NCI-H446 (cell line): ENCODE data around the gene ATP13A1.
A peak's percentile ranks its signal among the peaks of the same experiment; 100 is the strongest.

Experiments used
- DNase-seq, 2 experiments: peaks; one replicate each; lab custom pipeline; 2025; lab: John Stamatoyannopoulos, UW

Gene ATP13A1

DNA sequence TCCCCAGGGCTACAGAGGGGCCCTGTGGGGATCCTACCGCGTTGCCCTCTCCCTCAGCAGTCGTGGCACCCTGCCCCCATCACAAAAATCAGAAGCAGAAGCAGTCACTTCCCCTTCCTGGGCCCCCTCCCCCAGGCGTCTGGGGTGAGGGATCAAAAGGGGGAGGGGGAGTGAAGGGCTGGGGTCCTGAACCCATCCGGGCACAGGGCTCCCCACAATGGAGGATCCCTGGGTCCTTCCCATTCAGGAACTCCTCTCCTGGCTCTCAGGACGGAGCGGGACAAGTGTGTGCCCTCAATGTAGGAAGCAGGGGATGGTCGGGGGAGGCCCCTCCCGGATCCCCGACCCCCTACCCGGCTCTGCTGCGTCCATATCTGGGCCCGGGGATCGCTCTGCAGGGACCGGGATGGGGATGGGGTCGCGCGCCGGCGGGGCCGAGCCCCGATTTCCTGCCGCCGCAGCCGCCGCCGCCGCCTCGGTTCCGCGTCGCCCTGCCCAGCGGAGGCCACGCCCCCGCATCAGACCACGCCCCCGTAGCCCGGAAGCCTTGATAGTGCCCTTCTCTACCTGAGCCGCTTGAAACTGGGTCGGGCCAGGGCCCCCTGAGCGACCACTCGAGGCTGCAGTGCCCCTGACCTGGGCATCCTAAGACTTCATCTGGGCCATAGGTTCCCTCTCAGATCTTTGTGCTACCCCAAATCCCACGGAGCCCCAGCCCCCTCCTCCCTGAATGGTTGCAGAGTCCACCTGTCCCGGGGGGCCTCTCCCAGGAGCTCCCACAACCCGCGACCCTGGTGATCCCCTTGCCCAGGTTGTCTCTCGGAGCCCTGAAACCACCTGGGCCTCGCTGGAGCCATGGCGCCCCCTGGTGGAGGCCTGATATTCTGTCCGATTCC is 20.1 kb downstream of the ATP13A1 start, which contains the start of gene GMIP:
GMIP (minus strand) TSS at position 500 of the 896 bp plus-strand sequence; CDS start at position 372, 128 bp downstream.
- peak; percentile 31 to 60 for DNase-seq

DNA sequence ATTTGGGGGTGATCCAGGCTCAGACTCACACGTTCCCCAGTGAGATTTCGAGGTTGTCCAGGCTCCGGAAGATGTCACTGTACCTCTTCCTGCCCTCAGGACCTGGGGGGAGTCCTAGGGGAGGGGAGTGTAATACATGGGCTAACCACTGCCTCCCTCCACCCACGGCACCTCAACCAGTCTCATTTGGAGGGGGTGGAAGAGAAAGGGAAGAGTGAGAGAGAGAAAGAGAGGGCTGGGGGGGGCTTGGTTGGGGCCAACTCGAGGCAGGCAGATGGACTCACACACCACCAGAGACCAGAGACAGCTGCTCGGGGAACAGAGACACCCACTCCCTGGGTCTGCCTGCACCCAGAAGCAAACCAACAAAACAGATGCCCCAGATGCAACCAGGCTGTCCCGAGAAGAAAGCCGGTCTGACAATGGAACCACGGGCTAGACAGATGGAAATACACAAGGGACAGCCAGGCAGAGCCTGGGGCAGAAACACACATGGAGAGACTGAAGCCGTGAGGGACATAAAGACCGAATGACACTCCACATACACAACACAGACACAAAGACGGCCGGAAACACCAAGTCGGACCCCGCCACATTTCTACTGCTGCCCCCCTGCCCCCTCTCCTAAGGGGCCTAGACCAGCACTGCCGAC is 20.8 kb downstream of the ATP13A1 start:
- DNase-seq = peak in 1 of 2 experiments; percentile 29

DNA sequence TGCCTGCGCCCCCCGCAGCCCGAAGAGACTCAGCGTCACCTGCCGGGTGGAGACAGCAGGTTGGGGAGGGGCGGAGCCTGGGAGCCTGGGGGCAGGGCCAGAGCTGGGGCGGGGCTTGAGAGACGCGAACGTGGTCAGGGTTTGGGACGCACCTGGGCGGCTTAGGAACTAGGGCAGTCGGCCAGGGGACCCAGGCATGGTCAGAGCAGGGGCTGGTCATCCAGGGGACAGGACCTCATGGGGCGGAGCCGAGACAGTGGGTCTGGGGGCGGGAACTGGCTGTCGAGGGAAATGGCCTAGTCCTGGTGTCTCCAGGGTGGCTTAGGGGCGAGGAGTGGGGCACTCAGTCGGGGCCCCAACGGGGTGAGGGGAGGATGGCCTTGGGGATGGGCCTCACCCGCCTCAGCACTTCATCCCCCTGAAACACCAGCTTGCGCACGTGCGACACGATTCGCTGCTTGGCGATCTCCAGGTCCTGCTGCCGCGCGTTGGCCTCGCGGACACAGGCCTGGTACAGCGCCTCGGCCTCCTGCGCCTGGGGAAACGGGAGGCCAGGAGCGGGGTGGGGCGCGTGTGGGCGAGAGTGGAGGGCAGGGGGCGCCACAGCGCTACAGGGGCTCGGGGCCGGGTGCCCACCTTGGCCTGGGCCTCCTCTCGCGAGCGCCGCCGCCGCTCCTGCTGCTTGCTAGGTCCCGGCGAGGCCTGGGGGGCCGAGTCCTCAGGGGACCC is 25.8 kb downstream of the ATP13A1 start:
- DNase-seq = no peak

DNA sequence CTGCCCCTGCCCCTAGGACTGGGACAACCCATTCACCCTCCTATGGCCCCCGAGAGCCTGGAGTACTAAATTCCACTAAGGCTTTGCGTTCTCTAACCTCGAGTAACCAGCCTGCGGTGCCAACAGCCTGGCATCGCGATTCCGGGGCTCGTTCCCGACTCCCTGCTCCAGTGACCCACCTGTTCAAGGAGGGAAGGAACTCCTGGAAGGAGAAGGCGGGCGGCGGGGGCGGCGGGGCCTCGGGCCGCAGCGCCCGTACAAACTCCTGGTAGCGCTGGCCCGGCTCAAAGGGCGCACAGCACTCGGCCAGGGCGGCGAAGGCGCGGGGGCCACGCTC is 26.3 kb downstream of the ATP13A1 start:
- DNase-seq = no peak

DNA sequence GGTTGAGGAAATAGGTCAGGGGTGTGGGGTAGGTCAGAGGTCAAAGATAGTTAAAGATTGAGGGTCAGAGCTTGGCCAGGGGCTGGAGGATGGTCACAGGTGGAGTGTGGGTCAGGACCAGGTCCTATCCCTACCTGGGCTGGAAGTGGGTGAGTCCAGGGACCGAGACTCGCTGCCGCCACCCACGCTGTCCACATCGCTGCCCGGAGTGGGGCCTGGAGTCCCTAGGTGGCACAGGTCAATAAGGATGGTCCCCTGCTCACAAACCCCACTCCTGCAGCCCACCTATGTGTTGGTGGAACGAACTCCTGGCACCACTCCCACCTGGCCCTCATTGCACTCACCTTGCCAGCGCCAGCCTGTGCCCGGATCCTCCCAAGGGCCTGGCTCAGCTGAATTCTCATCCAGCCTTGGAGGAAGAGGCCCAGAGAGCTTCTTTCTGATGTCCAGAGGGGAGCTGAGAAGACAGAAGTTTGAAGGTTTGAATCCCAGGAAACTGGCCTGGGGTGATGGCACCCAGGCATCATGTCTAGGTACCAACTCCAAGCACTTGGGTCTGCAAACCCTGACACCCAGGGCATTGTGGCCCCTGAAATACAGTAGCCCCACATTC is 26.8 kb downstream of the ATP13A1 start:
- DNase-seq = no peak

DNA sequence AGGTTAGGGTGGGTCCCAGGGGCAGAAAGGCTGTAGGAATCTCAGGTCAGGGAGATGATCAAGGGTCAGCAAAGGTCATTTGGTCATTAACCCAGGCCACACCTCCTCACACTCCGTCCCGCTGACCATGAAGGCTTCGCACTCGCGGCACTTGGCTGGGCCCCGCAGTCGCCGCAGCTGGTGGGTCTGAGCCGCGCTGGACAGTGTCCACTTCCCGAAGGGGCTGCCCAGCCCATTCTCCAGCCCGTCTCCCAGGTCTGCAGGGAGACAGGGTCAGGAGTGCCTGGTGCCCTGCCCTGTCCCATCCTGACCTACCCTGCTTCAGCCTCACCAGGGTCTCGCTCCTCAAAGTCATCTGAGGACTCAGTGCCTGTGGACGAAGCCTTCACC is 28.2 kb downstream of the ATP13A1 start:
- DNase-seq = no peak

DNA sequence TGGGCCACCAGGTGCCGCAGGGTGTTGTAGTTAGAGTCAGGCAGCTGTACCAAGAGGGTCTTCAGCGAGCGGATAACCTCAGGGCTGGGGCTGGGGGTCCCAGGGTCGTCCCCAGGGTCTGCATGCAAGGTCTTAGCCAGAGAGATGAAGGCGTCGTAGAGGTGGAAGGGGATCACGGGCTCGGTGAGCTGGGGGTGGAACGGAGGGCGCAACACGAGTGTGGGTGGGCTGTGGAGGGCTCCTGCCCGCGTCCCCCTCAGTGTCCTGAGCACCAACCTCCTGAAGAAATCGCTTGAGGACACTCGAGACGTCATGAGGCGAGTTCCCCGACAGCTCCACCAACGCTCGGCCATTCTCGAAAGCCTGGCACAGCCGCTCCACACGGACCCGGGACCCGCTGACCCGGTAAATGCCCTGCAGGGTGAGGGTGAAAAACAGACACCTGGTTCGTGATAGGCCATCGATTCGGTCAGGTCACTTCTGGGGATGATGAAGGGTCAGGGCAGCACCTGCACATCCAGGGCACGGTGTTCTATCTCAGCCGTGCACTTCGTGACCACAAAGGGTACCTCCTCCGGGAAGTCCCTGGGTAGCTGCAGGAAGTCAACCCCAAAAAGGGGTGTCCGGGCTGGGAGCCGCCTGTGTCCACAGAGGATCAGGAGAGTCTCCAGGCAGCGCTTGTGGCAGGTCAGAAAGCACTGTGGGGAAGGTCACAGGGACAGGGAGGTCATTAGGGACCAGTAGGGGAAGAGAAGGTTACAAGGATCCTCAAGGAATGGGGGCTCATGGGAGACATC is 28.8 kb downstream of the ATP13A1 start:
- DNase-seq = no peak

DNA sequence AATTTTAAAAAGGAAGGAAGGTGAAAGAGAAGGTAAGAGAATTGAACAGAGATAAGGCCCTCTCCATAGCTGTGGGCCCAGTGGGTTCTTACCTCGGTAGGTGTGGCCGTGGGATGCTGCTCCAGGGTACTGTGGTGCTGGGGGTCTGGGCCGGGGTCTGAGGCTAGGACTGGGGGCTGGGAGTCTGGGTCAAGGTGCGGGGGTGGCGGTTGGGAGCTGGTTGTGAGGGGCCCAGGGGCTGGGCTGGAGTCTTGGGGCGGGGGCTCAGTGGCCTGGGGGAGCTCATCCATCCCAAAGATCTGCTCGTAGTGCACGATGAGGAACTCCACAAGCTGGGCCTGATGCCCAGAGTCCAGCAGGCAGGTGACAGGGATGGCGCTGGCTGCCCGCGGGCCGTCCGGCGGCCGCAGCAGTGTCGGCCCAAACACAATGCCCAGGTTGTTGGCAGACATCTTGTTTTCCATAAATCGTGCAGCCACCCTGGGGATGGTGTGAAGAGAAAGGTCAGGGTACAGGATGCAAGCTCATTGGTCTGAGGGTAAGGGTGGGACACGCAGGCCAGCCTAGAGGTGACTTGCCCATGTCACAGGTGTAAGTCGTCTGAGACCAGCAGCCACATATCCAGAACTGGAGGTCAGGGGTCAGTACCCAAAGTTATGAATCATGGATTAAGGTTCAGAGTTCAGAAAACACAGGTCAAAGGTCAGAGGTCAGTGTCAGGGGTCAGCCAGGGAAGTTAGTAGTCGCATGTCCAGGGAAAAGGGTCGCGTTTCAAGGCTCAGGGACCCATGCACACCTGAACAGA is 29.6 kb downstream of the ATP13A1 start:
- DNase-seq = no peak

DNA sequence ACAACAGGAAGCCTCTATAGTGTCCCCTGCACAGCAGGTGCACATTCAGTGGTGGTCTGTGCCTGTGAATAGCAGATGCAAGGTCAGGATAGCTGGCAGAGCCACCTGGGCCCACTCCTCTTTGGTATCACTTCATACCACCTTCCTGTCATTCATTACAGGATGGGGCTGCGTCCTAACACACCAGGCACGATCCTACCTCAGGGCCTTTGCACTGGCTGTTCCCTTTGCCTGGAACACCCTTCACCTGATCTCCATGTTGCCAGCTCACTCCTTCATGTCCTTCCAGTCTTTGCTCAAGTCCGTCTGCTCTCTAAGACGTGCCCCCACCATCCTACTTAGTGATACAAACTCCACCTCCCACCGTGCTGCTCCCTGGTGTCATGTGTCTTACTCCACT is 30.8 kb downstream of the ATP13A1 start:
- DNase-seq = no peak

DNA sequence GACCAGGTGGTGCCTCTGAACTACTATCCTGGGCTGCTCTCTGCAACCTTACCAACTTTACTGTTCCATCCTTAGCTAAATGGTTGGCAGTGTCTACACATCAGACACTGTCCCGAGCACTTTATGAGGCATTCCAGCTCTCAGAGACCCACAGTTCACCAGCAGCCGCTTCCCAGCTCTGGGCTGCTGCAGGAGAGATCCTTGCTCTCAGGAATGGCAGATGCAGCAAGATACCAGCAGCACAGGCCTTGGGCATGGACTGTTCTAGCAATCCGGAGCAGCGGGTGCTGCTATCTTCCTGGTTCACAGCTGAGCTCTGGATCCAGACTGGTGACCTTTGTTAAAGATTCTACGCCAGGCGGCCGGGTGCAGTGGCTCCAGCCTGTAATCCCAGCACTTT is 32.1 kb downstream of the ATP13A1 start:
- DNase-seq = no peak

DNA sequence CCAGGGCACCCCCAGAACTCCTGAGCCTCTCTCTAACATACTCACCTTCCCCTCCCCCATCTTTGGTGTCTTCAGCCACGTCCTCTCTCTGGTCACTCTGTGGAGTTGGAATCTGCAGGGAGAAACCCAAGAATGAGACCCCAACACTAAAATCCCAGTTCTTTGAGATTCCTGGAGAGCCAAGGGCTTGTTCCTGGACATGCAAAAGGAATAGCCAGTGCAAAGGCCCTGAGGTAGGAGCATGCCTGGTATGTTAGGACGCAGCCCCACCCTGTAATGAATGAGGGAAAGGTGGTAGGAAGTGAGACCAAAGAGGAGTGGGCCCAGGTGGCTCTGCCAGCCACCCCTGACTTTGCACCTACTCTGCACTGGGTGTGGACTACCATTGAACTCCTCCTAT is 33.0 kb downstream of the ATP13A1 start:
- no peak for DNase-seq

DNA sequence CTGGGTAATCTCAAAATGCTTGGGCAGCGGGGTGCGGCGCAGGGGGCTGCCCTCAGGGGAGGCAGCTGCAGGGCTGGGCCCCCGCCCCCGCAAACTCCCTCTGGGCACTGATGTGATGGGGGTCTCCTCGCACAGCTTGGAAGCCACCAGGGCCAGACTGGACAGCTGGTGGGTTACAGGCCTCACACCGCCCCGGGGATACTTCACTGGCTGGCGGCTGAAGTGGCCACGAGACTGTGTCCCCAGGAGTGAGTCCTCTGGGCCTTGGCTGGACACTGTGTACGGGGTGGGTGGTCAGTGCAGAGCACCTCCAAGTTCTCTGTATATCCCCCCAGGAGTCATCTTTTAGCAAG is 33.4 kb downstream of the ATP13A1 start:
- DNase-seq = no peak

DNA sequence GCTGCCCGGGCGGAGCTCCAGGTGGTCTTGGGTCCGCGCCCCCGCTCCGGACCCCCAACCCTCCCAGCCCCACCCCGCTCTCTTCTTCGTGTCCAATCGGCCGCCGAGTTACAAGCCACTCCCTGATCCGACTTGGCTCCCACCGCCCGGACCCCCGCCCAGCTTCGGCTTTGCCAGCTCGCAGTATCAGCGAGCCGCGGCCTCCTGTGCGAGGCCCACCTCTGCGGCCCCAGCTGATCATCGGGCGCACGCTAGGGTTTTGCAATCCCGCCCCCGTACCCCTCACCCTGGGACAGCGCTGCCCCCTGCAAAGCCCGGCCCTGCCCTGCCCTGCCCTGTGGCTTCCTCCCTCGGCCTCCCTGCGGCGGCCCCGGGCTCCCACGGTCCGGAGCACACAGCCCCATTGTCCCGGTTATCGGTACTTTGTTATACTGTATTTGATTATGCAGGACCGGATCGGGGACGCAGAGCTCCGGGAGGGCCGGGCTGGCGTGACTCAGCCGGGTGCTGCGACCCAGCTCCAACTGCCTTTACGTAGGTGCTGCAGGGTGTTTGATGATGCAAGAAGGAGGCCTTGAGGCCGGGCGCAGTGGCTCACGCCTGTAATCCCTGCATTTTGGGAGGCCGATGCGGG is 34.9 kb downstream of the ATP13A1 start:
- no peak for DNase-seq

DNA sequence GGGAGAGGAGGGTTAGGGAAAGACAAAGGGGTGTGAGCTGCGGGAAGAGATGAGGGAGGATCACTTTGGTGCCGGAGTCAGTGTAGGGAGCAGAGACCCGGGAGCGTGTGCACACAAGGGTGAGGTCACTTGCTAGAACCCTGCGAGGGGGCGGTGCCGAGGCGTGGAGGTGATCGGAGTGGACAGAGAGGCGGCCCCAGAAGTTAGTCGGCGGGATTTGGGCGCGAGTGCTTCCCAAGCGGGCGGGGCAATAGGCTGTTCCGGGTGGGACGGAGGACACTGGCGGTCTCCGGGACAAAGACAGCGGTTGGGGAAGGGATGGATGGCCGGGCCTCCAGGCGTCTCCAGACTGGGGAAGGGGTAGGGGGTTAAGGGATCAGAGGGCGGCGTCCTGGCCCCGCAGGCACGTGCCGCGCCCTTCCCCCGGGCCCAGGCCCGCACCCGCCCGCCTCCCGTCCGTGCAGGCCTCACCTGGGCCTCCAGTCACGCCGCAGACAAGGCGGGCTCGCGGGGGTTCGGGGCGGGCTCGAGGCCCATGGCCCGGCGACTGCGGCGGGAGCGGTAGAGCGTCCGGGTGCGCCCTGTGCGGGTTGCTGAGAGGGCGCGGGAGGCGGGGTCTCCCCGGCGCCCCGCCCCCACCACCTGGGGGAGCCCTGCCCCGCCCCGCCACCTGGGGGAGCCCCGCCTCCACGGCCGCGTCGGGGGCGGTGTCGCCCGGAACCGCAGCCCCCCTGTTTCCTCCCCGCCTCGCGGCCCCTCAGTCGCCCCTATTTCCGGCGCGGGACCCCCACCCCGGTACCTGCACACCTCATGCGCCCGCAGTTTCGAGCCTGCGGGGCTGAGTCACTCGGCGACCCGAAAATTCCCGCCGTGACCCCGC is 35.6 kb downstream of the ATP13A1 start, which contains the start of gene LPAR2:
LPAR2 (minus strand) TSS at position 600 of the 880 bp plus-strand sequence. CDS start 945 bp downstream, outside the sequence.
- DNase-seq = peak in 1 of 2 experiments; percentile 53

DNA sequence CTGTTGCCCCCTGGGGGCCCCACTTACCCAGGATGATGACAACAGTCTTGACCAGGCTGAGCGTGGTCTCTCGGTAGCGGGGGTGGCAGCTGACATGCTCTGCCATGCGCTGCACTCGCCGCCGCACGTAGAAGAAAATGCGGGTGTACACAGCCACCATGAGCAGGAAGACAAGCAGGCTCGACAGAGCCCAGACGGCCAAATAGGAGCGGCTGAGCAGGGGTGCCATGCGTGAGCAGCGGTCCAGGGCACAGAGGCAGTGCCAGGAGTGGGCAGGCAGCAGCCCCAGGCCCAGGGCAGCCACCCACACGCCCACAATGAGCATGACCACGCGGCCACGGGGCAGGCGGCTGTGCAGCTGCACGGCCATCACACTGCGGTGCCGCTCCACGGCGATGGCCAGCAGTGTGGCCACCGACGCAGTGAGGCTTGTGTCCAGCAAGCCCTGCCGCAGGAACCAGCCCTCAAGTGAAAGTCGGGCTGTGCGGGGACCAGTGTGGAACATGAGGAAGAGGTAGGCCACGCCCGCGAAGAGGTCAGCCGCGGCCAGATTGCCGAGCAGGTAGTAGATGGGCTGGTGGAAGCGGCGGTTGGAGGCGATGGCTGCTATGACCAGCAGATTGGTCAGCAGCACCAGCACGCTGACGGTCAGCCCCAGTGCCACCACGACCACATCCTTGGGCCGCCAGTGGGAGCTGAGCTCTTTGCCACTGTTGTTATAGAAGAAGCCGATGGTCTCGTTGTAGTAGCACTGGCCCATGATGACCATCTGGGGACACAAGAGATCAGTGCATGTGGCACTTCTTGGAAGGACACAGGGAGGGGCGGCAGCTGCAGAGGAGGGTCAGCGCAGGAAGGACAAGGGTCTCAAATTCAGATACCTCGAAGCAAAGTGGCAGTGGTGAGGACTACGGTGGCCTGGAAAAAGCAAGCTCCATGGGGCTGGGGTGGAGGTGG is 36.7 kb downstream of the ATP13A1 start:
- no peak for DNase-seq

DNA sequence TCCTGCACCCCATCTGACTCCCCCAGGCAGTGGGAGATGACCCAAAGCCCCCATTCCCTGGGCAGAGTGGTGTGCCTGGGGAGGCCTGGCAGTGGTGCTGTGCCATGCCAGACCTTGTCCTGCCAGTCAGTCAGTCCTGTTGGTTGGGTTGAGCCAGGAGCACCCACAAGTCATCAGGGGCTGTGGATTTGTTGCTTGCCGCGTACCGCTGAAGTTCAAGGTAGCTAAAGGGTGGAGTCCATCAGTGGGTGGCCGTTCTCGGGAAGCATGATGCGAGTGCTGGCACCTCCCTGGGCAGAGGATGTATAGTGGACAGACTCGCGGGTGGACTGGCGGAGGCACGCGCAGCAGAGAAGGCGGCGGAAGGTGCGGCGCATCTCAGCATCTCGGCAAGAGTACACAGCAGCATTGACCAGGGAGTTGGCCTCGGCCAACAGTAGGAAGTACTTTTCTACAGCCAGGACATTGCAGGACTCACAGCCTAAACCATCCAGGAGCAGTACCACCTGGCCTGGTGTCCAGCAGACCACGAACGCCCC is 39.4 kb downstream of the ATP13A1 start:
- DNase-seq = no peak

DNA sequence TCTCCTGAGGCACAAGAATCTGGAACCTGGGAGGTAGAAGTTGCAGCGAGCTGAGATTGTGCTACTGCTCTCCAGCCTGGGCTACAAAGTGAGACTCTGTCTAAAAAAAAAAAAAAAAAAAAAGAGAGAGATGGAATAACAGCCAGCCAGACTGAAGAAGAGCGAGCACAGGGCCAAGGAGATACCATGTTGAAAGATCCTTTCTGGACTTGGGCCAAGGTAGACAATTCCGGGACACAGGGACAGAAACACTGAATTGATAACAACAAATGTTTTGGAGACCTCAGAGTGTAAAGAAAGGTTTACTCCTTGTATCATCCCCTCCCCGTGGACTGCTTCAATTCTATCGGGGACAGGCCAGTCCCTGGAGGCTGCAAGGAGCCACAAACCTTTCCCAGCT is 40.1 kb downstream of the ATP13A1 start:
- no peak for DNase-seq

DNA sequence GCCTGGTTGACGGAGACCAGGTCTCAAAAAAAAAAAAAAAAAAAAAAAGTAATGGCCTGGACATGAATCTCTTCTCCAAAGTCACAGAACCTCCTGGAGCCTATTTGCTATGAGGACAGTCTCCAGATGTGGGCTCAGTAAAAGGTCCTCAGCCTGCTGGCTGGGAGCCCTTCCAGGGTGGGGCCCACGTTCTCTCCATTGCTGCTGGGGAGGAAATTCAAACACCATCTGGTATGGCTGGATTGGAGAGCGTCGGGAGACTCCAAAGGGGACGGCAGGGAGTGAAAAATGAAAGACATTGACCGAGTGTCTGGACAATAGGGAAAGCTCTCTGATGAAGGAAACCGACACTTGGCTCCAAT is 43.6 kb downstream of the ATP13A1 start:
- no peak for DNase-seq
